ENCODE results near the gene INTS13. TPM values are rescaled to one million over a fixed set of nuclear protein-coding genes. Genes with fewer than 3 reads are reported as not detected.
A peak's percentile ranks its signal among the peaks of the same experiment; 100 is the strongest.

Gene INTS13
- polyA plus RNA-seq (2012; rRNA removed): 7.2 and 9.7 TPM in 2 replicates
- 10.2 and 13.1 TPM in 2 replicates for polyA plus RNA-seq (2012; cell fraction: cytosol; rRNA removed)
- polyA plus RNA-seq (2012; cell fraction: nucleus; rRNA removed): 5.1 and 10.0 TPM in 2 replicates

GRCh38 chr12:26937863-26938700, at the start of gene INTS13, which contains the start of gene FGFR1OP2:
Gene INTS13, minus strand, starts transcription at chr12:26937981. Its CDS starts 1,178 bp downstream, at chr12:26936803.
Gene FGFR1OP2, plus strand, starts transcription at chr12:26938470. Its CDS starts 15,689 bp downstream, at chr12:26954159.
- Histone ChIP-seq H3F3A (replicated peaks; ENCODE audit: insufficient read depth) (no peaks in the 10 kb centered on the region), H3K9ac (peak within 1 kb of the TSS; percentile 90), H3K27ac (ENCODE audit: low read depth in 2 of 2, low read length in 1 of 2) (peak within 1 kb of the TSS; percentile 91 to 93), H3K4me1 (ENCODE audit: control insufficient read depth in 1 of 2, insufficient read depth in 2 of 2, low read depth in 1 of 2, low read length in 1 of 2) (peaks cover 20 to 24% of the 10 kb centered on the region in 2 experiments; a peak in 3 of 4 replicates), H2AFZ (ENCODE audit: low read depth) (peak within 1 kb of the TSS; percentile 93), H3K36me3 (replicated peaks in 1 of 2; ENCODE audit: control insufficient read depth in 1 of 2, insufficient read depth in 2 of 2, low read length in 1 of 2) (peaks cover 0 to 10% of the 10 kb centered on the region in 2 experiments), H3K9me2 (no peaks in the 10 kb centered on the region; the same call in 1 of the 2 replicates), H3K4me2 (peak within 1 kb of the TSS; percentile 93), H3K27me3 (ENCODE audit: insufficient read depth) (no peaks in the 10 kb centered on the region), H4K20me1 (ENCODE audit: insufficient read depth) (peaks cover 18% of the 10 kb centered on the region), H3K4me3 (ENCODE audit: low read depth in 2 of 2, low read length in 1 of 2) (peak within 1 kb of the TSS; percentile 96 to 98), H3K79me2 (ENCODE audit: insufficient read depth) (peaks cover 85% of the 10 kb centered on the region), H3K9me3 (no peaks in the 10 kb centered on the region)
- 1% methylated on average over 44 of the region's 69 CpGs for WGBS (ENCODE audit: low lambda C conversion rate)
- ChIA-PET CTCF (interaction anchor here (0.8 to 1.0 kb wide), 2 partner anchors 54 to 73 kb away, joined by 3 read pairs; no protein-coding TSS in a partner anchor), POLR2A (interaction anchor here (1.4 kb wide), 1 partner anchor 105 kb away, joined by 3 read pairs; the partner anchor contains the start of gene ITPR2)
- peak; percentile 94 for DNase-seq
- TF ChIP-seq CHD2 (IDR thresholded peaks at IDR 0.05; ENCODE audit: low read length, partially characterized antibody) (peak; percentile 99), EP300 (IDR thresholded peaks at IDR 0.05; ENCODE audit: borderline replicate concordance in 1 of 2, low read depth in 1 of 2, low read length in 1 of 2) (no peak; a peak in 1 of 4 replicates), YY1 (IDR thresholded peaks at IDR 0.05; ENCODE audit: low read depth) (peak; percentile 68), RFX5 (IDR thresholded peaks at IDR 0.05; ENCODE audit: low read length) (0 out of 2 replicates have a peak, but pooled peaks have one; percentile 34), MXI1 (IDR thresholded peaks at IDR 0.05; ENCODE audit: low read depth, low read length) (peak; percentile 70; the same call in 1 of the 2 replicates), FOXJ3 (CRISPR knock-in tag; IDR thresholded peaks at IDR 0.05) (no peak), ZBTB33 (IDR thresholded peaks at IDR 0.05; ENCODE audit: borderline replicate concordance, low read depth) (peak; percentile 97), EZH2phosphoT487 (IDR thresholded peaks at IDR 0.05; ENCODE audit: borderline replicate concordance, low read depth) (no peak), TEAD4 (IDR thresholded peaks at IDR 0.05; ENCODE audit: borderline replicate concordance, insufficient read depth) (no peak), RXRA (IDR thresholded peaks at IDR 0.05; ENCODE audit: borderline replicate concordance, low read depth) (no peak), SIN3A (IDR thresholded peaks at IDR 0.05; ENCODE audit: borderline replicate concordance, low read depth, low read length) (peak; percentile 46; the same call in 1 of the 2 replicates), SMC3 (IDR thresholded peaks at IDR 0.05; ENCODE audit: low read depth, low read length) (no peak), MEF2A (IDR thresholded peaks at IDR 0.05; ENCODE audit: borderline replicate concordance, low read depth) (no peak), FOXM1 (IDR thresholded peaks at IDR 0.05; ENCODE audit: low read depth) (no peak), JUND (IDR thresholded peaks at IDR 0.05) (no peak), GABPA (IDR thresholded peaks at IDR 0.05; ENCODE audit: low read depth) (no peak)
- TF ChIP-seq, protein P1, sequence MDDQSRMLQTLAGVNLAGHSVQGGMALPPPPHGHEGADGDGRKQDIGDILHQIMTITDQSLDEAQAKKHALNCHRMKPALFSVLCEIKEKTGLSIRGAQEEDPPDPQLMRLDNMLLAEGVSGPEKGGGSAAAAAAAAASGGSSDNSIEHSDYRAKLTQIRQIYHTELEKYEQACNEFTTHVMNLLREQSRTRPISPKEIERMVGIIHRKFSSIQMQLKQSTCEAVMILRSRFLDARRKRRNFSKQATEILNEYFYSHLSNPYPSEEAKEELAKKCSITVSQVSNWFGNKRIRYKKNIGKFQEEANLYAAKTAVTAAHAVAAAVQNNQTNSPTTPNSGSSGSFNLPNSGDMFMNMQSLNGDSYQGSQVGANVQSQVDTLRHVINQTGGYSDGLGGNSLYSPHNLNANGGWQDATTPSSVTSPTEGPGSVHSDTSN (IDR thresholded peaks at IDR 0.05): no peak
- TF ChIP-seq, protein P2, sequence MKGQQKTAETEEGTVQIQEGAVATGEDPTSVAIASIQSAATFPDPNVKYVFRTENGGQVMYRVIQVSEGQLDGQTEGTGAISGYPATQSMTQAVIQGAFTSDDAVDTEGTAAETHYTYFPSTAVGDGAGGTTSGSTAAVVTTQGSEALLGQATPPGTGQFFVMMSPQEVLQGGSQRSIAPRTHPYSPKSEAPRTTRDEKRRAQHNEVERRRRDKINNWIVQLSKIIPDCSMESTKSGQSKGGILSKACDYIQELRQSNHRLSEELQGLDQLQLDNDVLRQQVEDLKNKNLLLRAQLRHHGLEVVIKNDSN (IDR thresholded peaks at IDR 0.05; ENCODE audit: borderline replicate concordance, low read depth): no peak
- TF ChIP-seq, protein P3, sequence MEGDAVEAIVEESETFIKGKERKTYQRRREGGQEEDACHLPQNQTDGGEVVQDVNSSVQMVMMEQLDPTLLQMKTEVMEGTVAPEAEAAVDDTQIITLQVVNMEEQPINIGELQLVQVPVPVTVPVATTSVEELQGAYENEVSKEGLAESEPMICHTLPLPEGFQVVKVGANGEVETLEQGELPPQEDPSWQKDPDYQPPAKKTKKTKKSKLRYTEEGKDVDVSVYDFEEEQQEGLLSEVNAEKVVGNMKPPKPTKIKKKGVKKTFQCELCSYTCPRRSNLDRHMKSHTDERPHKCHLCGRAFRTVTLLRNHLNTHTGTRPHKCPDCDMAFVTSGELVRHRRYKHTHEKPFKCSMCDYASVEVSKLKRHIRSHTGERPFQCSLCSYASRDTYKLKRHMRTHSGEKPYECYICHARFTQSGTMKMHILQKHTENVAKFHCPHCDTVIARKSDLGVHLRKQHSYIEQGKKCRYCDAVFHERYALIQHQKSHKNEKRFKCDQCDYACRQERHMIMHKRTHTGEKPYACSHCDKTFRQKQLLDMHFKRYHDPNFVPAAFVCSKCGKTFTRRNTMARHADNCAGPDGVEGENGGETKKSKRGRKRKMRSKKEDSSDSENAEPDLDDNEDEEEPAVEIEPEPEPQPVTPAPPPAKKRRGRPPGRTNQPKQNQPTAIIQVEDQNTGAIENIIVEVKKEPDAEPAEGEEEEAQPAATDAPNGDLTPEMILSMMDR (IDR thresholded peaks at IDR 0.05): no peak
- TF ChIP-seq, protein P4, sequence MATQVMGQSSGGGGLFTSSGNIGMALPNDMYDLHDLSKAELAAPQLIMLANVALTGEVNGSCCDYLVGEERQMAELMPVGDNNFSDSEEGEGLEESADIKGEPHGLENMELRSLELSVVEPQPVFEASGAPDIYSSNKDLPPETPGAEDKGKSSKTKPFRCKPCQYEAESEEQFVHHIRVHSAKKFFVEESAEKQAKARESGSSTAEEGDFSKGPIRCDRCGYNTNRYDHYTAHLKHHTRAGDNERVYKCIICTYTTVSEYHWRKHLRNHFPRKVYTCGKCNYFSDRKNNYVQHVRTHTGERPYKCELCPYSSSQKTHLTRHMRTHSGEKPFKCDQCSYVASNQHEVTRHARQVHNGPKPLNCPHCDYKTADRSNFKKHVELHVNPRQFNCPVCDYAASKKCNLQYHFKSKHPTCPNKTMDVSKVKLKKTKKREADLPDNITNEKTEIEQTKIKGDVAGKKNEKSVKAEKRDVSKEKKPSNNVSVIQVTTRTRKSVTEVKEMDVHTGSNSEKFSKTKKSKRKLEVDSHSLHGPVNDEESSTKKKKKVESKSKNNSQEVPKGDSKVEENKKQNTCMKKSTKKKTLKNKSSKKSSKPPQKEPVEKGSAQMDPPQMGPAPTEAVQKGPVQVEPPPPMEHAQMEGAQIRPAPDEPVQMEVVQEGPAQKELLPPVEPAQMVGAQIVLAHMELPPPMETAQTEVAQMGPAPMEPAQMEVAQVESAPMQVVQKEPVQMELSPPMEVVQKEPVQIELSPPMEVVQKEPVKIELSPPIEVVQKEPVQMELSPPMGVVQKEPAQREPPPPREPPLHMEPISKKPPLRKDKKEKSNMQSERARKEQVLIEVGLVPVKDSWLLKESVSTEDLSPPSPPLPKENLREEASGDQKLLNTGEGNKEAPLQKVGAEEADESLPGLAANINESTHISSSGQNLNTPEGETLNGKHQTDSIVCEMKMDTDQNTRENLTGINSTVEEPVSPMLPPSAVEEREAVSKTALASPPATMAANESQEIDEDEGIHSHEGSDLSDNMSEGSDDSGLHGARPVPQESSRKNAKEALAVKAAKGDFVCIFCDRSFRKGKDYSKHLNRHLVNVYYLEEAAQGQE (IDR thresholded peaks at IDR 0.05; ENCODE audit: low read depth, low read length): no peak; the same call in 1 of the 2 replicates

Measured in SK-N-SH (cell line).